GM06990 (cell line): ENCODE data around the gene GDF15.
"Not testable (repeated sequence)": the region's sequence is repeated elsewhere in the genome, so short reads cannot be mapped to it uniquely, and the experiment has no call there.

ENCODE experiments used
- DNase-seq: peaks from one replicate; pipeline ENCODE4 v3.0.0-alpha.2; 2011; ENCODE audit not compliant: insufficient read length; ENCODE audit errors: extremely low read depth
- H3K27me3 ChIP-seq: replicated peaks from 2 replicates; pipeline ENCODE4 v1.6.0; 2011; ENCODE audit warnings: low read length; ENCODE audit not compliant: control insufficient read depth, insufficient read depth
- H3K36me3 ChIP-seq: 2 replicates; pipeline ENCODE4 v1.5.1; 2011; ENCODE audit warnings: low read length; ENCODE audit not compliant: control insufficient read depth, insufficient read depth
- H3K4me3 ChIP-seq: replicated peaks from 2 replicates; pipeline ENCODE4 v1.5.1; 2011; ENCODE audit warnings: low read depth, mild to moderate bottlenecking, control low read depth, low read length
- CTCF ChIP-seq: IDR thresholded peaks from 2 replicates; pipeline ENCODE4 v1.5.1; 2011; ENCODE audit warnings: low read length, control low read depth, mild to moderate bottlenecking, inconsistent platforms; ENCODE audit not compliant: insufficient read depth, poor library complexity, severe bottlenecking

GDF15 gene

GRCh38 chr19:18361646-18362045 lies 24.3 kb upstream of the GDF15 start:
- TF ChIP-seq CTCF, result no peak
- no peaks in the 10 kb centered on the region for H3K27me3 ChIP-seq
- H3K4me3 ChIP-seq, result no peak overlapping the region
- DNase-seq, result no peak
- H3K36me3 ChIP-seq, result peaks cover 22% of the 10 kb centered on the region

- Histone ChIP-seq H3K4me3 (no peak overlapping the region), H3K36me3 (peaks cover 13% of the 10 kb centered on the region), H3K27me3 (no peaks in the 10 kb centered on the region)
- DNase-seq, result no peak
- no peak for TF ChIP-seq CTCF
Observed at GRCh38 chr19:18362934-18363542, 22.9 kb upstream of the GDF15 start.

GRCh38 chr19:18363787-18364186 lies 22.2 kb upstream of the GDF15 start:
- H3K36me3 ChIP-seq, result peaks cover 13% of the 10 kb centered on the region
- TF ChIP-seq CTCF, result no peak
- no peaks in the 10 kb centered on the region for H3K27me3 ChIP-seq
- DNase-seq, result no peak
- H3K4me3 ChIP-seq, result no peak overlapping the region

- not testable (repeated sequence) for H3K4me3 ChIP-seq, DNase-seq, H3K27me3 ChIP-seq
- peaks cover 11% of the 10 kb centered on the region for H3K36me3 ChIP-seq
Observed at GRCh38 chr19:18364277-18364825, 21.6 kb upstream of the GDF15 start.

GRCh38 chr19:18364826-18365528 lies 21.0 kb upstream of the GDF15 start:
- Histone ChIP-seq H3K4me3 (no peak overlapping the region), H3K27me3 (no peaks in the 10 kb centered on the region), H3K36me3 (peaks cover 8% of the 10 kb centered on the region)
- DNase-seq, result no peak
- TF ChIP-seq CTCF, result no peak

- no peak for DNase-seq
- peaks cover 8% of the 10 kb centered on the region for H3K36me3 ChIP-seq
- TF ChIP-seq CTCF, result no peak
Observed at GRCh38 chr19:18366021-18366435, 19.9 kb upstream of the GDF15 start.

More at GRCh38 chr19:18366021-18366435, 19.9 kb upstream of the GDF15 start:
- no peak overlapping the region for H3K4me3 ChIP-seq
- H3K27me3 ChIP-seq, result no peaks in the 10 kb centered on the region
